SK-N-SH treated with all-trans-retinoic acid at 6 μM for 48 hours (cell line): ENCODE results near the gene PHF2.

Source experiments
- ATAC-seq: fragments of 200-7000 bp; cut with Tn5 transposase; 3 replicates; pipeline ENCODE4 v1.9.1; 2020; ENCODE audit warnings: mild to moderate bottlenecking, moderate library complexity
- ARNTL ChIP-seq: fragments of 450-650 bp; formaldehyde crosslinking; IDR thresholded peaks from 2 replicates; pipeline ENCODE4 v1.5.0; 2020; ENCODE audit warnings: low read depth, mild to moderate bottlenecking, moderate library complexity, borderline replicate concordance
- CSDC2 ChIP-seq: fragments of 250-450 bp; sonication (Bioruptor Pico); IDR thresholded peaks from 2 replicates; pipeline ENCODE4 v1.5.0; 2020; ENCODE audit warnings: mild to moderate bottlenecking, moderate library complexity
- GLIS3 ChIP-seq: fragments of 250-450 bp; sonication (Bioruptor Pico); IDR thresholded peaks from 2 replicates; pipeline ENCODE4 v1.5.0; 2020; ENCODE audit warnings: mild to moderate bottlenecking, moderate library complexity
- ISL1 ChIP-seq: fragments of 250-450 bp; sonication (Bioruptor Pico); IDR thresholded peaks from 2 replicates; pipeline ENCODE4 v2.1.2; 2022; ENCODE audit warnings: mild to moderate bottlenecking, moderate library complexity
- OSR1 ChIP-seq: fragments of 250-450 bp; sonication (Bioruptor Pico); IDR thresholded peaks from 2 replicates; pipeline ENCODE4 v1.8.0; 2022; ENCODE audit warnings: moderate library complexity, mild to moderate bottlenecking, inconsistent platforms
- PPARA ChIP-seq: fragments of 250-450 bp; sonication (Bioruptor Pico); IDR thresholded peaks from 2 replicates; pipeline ENCODE4 v1.5.0; 2020; ENCODE audit warnings: mild to moderate bottlenecking, borderline replicate concordance
- RARB ChIP-seq: fragments of 250-450 bp; sonication (Bioruptor Pico); IDR thresholded peaks from 2 replicates; pipeline ENCODE4 v1.8.0; 2021; ENCODE audit warnings: mild to moderate bottlenecking, moderate library complexity
- SNAI2 ChIP-seq: fragments of 250-450 bp; sonication (Bioruptor Pico); IDR thresholded peaks from 2 replicates; pipeline ENCODE4 v1.5.0; 2020; ENCODE audit warnings: mild to moderate bottlenecking, moderate library complexity
- TCF4 ChIP-seq: fragments of 250-450 bp; sonication (Bioruptor Pico); IDR thresholded peaks from 2 replicates; pipeline ENCODE4 v1.8.0; 2021; ENCODE audit warnings: mild to moderate bottlenecking, moderate library complexity, borderline replicate concordance
- TOX ChIP-seq: fragments of 250-450 bp; sonication (Bioruptor Pico); IDR thresholded peaks from 2 replicates; pipeline ENCODE4 v1.8.0; 2021; ENCODE audit warnings: mild to moderate bottlenecking, moderate library complexity, borderline replicate concordance
- ZC3H10 ChIP-seq: fragments of 250-450 bp; sonication (Bioruptor Pico); IDR thresholded peaks from 2 replicates; pipeline ENCODE4 v1.5.1; 2021; ENCODE audit warnings: mild to moderate bottlenecking, moderate library complexity
- ZFP3 ChIP-seq: fragments of 250-450 bp; sonication (Bioruptor Pico); IDR thresholded peaks from 2 replicates; pipeline ENCODE4 v1.5.0; 2020; ENCODE audit warnings: mild to moderate bottlenecking, moderate library complexity
- ZFP30 ChIP-seq: fragments of 450-650 bp; formaldehyde crosslinking; IDR thresholded peaks from 2 replicates; pipeline ENCODE4 v1.5.0; 2022; ENCODE audit warnings: mild to moderate bottlenecking, moderate library complexity
- ZNF565 ChIP-seq: fragments of 450-650 bp; formaldehyde crosslinking; conservative IDR thresholded peaks from 2 replicates; pipeline ENCODE4 v1.5.0; 2020; ENCODE audit warnings: low read depth, mild to moderate bottlenecking, moderate library complexity
- ZNF70 ChIP-seq: fragments of 450-650 bp; formaldehyde crosslinking; IDR thresholded peaks from 2 replicates; pipeline ENCODE4 v1.5.0; 2020; ENCODE audit warnings: mild to moderate bottlenecking, moderate library complexity
- ZNF8 ChIP-seq: fragments of 450-650 bp; formaldehyde crosslinking; IDR thresholded peaks from 2 replicates; pipeline ENCODE4 v1.5.0; 2020; ENCODE audit warnings: mild to moderate bottlenecking, moderate library complexity
- TF ChIP-seq, protein P1 (sequence below): fragments of 250-450 bp; sonication (Bioruptor Pico); IDR thresholded peaks from 2 replicates; pipeline ENCODE4 v1.8.0; 2021; ENCODE audit warnings: low read depth, mild to moderate bottlenecking, moderate library complexity, borderline replicate concordance
- TF ChIP-seq, protein P2 (sequence below): fragments of 250-450 bp; sonication (Bioruptor Pico); IDR thresholded peaks from 2 replicates; pipeline ENCODE4 v1.5.1; 2021; ENCODE audit warnings: mild to moderate bottlenecking, moderate library complexity
- TF ChIP-seq, protein P3 (sequence below): fragments of 250-450 bp; sonication (Bioruptor Pico); IDR thresholded peaks from 2 replicates; pipeline ENCODE4 v1.5.1; 2020; ENCODE audit warnings: low read depth, mild to moderate bottlenecking, moderate library complexity
- TF ChIP-seq, protein P4 (sequence below): fragments of 250-450 bp; sonication (Bioruptor Pico); IDR thresholded peaks from 2 replicates; pipeline ENCODE4 v1.8.0; 2020; ENCODE audit warnings: mild to moderate bottlenecking, moderate library complexity, borderline replicate concordance
- TF ChIP-seq, protein P5 (sequence below): fragments of 250-450 bp; sonication (Bioruptor Pico); IDR thresholded peaks from 2 replicates; pipeline ENCODE4 v1.5.0; 2020; ENCODE audit warnings: mild to moderate bottlenecking, moderate library complexity

The PHF2 gene

DNA sequence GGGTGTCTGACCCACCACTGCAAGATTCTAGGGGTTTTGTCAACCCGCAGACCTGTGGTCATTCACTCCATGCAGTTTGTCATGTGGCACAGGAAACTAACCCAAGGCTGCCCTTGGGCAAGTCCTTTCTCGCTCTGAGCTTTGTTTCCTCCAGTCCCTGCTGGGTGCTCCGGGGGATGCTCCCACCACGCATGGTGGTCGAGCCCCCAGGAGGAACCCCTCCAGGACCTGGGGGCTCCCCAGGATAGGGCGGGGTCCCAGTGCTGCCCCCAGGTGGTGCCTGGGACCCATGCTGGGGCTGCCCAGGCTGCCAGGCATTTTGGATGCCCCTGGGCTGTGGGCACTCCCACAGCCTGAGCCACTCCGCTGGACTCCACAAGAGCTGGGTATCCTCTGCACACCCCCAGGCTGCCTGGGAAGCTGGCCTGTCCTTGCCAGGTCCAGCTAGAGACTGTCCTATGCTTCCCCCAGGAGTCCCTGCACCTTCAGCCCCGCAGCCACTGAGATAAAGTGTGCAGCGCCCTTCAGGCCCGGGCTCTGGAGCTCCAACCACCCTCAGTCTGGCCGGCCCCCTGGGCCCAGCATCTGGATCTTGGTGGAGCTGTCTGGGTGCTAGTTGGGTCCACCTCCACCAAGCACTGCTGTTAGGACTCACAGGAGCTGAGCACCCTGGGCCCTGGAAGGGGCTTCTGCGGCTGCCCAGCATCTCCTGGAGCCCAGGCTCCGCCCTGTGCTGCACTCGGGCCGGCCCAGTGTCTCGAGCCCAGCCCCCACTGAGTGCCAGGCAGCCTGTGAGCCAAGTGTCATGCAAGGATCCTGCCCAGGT is 104.3 kb downstream of the PHF2 start:
- TF ChIP-seq ZNF8 (CRISPR knock-in tag): no peak
- TF ChIP-seq, protein P1, sequence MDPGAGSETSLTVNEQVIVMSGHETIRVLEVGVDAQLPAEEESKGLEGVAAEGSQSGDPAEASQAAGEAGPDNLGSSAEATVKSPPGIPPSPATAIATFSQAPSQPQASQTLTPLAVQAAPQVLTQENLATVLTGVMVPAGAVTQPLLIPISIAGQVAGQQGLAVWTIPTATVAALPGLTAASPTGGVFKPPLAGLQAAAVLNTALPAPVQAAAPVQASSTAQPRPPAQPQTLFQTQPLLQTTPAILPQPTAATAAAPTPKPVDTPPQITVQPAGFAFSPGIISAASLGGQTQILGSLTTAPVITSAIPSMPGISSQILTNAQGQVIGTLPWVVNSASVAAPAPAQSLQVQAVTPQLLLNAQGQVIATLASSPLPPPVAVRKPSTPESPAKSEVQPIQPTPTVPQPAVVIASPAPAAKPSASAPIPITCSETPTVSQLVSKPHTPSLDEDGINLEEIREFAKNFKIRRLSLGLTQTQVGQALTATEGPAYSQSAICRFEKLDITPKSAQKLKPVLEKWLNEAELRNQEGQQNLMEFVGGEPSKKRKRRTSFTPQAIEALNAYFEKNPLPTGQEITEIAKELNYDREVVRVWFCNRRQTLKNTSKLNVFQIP (CRISPR knock-in tag): no peak
- no peak for TF ChIP-seq PPARA (CRISPR knock-in tag)
- TF ChIP-seq TOX (CRISPR knock-in tag): no peak
- no peak for TF ChIP-seq ZFP3 (CRISPR knock-in tag)
- no peak for TF ChIP-seq ZNF70 (CRISPR knock-in tag)
- TF ChIP-seq, protein P2, sequence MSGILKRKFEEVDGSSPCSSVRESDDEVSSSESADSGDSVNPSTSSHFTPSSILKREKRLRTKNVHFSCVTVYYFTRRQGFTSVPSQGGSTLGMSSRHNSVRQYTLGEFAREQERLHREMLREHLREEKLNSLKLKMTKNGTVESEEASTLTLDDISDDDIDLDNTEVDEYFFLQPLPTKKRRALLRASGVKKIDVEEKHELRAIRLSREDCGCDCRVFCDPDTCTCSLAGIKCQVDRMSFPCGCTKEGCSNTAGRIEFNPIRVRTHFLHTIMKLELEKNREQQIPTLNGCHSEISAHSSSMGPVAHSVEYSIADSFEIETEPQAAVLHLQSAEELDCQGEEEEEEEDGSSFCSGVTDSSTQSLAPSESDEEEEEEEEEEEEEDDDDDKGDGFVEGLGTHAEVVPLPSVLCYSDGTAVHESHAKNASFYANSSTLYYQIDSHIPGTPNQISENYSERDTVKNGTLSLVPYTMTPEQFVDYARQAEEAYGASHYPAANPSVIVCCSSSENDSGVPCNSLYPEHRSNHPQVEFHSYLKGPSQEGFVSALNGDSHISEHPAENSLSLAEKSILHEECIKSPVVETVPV: no peak
- TF ChIP-seq, protein P3, sequence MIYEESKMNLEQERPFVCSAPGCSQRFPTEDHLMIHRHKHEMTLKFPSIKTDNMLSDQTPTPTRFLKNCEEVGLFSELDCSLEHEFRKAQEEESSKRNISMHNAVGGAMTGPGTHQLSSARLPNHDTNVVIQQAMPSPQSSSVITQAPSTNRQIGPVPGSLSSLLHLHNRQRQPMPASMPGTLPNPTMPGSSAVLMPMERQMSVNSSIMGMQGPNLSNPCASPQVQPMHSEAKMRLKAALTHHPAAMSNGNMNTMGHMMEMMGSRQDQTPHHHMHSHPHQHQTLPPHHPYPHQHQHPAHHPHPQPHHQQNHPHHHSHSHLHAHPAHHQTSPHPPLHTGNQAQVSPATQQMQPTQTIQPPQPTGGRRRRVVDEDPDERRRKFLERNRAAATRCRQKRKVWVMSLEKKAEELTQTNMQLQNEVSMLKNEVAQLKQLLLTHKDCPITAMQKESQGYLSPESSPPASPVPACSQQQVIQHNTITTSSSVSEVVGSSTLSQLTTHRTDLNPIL: no peak
- TF ChIP-seq ARNTL (CRISPR knock-in tag): no peak
- TF ChIP-seq ZC3H10 (CRISPR knock-in tag): no peak
- no peak for TF ChIP-seq RARB (CRISPR knock-in tag)
- TF ChIP-seq ZNF565 (CRISPR knock-in tag): no peak
- no peak for TF ChIP-seq SNAI2 (CRISPR knock-in tag)
- TF ChIP-seq, protein P4, sequence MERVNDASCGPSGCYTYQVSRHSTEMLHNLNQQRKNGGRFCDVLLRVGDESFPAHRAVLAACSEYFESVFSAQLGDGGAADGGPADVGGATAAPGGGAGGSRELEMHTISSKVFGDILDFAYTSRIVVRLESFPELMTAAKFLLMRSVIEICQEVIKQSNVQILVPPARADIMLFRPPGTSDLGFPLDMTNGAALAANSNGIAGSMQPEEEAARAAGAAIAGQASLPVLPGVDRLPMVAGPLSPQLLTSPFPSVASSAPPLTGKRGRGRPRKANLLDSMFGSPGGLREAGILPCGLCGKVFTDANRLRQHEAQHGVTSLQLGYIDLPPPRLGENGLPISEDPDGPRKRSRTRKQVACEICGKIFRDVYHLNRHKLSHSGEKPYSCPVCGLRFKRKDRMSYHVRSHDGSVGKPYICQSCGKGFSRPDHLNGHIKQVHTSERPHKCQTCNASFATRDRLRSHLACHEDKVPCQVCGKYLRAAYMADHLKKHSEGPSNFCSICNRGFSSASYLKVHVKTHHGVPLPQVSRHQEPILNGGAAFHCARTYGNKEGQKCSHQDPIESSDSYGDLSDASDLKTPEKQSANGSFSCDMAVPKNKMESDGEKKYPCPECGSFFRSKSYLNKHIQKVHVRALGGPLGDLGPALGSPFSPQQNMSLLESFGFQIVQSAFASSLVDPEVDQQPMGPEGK (CRISPR knock-in tag): no peak
- TF ChIP-seq, protein P5, sequence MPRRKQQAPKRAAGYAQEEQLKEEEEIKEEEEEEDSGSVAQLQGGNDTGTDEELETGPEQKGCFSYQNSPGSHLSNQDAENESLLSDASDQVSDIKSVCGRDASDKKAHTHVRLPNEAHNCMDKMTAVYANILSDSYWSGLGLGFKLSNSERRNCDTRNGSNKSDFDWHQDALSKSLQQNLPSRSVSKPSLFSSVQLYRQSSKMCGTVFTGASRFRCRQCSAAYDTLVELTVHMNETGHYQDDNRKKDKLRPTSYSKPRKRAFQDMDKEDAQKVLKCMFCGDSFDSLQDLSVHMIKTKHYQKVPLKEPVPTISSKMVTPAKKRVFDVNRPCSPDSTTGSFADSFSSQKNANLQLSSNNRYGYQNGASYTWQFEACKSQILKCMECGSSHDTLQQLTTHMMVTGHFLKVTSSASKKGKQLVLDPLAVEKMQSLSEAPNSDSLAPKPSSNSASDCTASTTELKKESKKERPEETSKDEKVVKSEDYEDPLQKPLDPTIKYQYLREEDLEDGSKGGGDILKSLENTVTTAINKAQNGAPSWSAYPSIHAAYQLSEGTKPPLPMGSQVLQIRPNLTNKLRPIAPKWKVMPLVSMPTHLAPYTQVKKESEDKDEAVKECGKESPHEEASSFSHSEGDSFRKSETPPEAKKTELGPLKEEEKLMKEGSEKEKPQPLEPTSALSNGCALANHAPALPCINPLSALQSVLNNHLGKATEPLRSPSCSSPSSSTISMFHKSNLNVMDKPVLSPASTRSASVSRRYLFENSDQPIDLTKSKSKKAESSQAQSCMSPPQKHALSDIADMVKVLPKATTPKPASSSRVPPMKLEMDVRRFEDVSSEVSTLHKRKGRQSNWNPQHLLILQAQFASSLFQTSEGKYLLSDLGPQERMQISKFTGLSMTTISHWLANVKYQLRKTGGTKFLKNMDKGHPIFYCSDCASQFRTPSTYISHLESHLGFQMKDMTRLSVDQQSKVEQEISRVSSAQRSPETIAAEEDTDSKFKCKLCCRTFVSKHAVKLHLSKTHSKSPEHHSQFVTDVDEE (CRISPR knock-in tag): no peak
- TF ChIP-seq CSDC2 (CRISPR knock-in tag): no peak
- no peak for TF ChIP-seq ZFP30
- TF ChIP-seq ISL1 (CRISPR knock-in tag): no peak
- peak; percentile 14; the same call in 2 of the 3 replicates for ATAC-seq

DNA sequence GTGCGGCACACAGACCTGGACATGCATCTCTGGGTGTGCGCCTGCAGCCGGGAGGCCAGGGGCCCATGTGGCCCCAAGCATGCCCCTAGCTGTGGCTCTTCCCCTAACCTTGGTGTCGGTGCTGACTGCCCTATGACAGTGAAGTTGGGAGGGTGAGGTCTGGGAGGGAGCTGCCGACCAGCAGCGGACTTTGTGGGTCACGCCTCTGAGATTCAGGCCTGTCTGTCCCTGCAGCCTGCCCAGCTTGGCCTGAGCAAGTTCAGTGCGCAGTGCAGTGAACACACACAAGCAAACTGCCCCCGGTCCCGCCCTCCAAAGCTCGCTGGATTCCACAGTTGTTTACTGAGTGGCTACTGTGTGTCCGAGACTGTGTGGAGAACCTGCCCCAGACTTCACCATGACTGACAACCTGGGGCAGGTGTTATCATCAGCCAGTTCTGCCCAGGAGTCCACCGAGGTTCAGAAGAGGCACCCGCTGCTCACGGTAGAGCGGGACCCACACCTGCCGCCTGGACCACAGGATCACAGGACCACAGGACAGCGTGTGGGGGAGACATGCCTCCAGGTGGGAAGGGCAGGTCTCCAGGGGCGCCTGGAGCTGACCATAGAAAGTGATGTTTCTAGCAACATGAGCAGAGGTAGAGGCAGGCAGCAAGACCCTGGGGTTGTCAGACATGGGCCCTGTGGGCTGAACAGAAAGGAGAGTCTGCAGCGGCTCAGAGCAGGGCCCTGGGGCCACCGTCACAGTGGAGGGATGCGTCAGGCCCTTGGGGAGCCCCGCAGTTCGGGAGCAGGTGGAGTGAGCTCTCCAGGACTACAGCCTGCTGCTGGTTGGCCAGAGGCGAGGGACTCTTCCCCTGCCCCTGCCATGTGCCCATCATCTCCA is 105.1 kb downstream of the PHF2 start:
- peak; percentile 41 for ATAC-seq
- TF ChIP-seq, protein P3: no peak
- TF ChIP-seq ZC3H10 (CRISPR knock-in tag): no peak
- no peak for TF ChIP-seq OSR1 (CRISPR knock-in tag)
- TF ChIP-seq ZNF8 (CRISPR knock-in tag): no peak
- no peak for TF ChIP-seq GLIS3 (CRISPR knock-in tag)
- TF ChIP-seq RARB (CRISPR knock-in tag): no peak
- TF ChIP-seq, protein P5 (CRISPR knock-in tag): no peak
- no peak for TF ChIP-seq SNAI2 (CRISPR knock-in tag)
- TF ChIP-seq CSDC2 (CRISPR knock-in tag): no peak
- TF ChIP-seq PPARA (CRISPR knock-in tag): no peak
- TF ChIP-seq ISL1 (CRISPR knock-in tag): no peak
- TF ChIP-seq, protein P4 (CRISPR knock-in tag): no peak
- no peak for TF ChIP-seq TCF4 (CRISPR knock-in tag)
